ENCODE results near the gene AUTS2.

Gene AUTS2

GRCh38 chr7:69640216-69640615 is 41.9 kb downstream of the AUTS2 start:
- DNase-seq (ENCODE audit: low read depth in 2 of 2) = no peak
- no peak overlapping the region for H3K4me3 ChIP-seq (replicated peaks in 1 of 2; ENCODE audit: low read depth in 2 of 2, low read length in 2 of 2)
- TF ChIP-seq CTCF (IDR thresholded peaks at IDR 0.05; ENCODE audit: low read depth, low read length) = no peak

DNA sequence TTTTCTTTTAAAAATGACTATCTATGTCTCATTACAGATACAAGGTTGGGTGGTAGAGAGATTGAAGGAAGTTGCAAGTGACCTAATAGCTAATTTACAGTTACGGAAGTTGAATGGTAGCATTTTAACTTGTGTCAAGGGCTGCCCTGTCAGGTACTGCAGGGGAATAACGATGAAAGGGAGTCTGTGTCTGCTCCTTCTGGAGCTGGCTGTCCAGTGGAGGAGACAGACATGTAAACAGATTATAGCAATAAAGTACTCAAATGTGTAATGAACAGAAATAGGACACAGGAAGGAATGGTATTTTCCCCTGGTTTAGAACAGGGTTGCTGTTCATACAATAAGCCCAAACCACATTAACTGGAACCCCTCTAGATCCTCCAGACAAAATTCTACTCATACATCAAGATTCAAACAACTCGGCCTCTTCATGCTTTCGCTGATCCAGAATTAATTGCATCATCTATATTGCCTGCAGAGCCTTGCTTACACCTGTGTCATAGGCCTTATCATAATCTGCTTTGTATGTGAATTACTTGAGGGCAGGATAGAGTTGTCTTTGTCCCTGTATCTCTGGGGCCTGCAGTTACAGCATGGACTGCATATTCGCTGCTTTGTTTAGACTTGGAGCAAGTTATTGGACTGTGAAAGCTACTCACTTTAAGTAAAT is 42.8 kb downstream of the AUTS2 start:
- H3K4me3 ChIP-seq (replicated peaks in 1 of 2; ENCODE audit: low read depth in 2 of 2, low read length in 2 of 2) = no peak overlapping the region
- DNase-seq (ENCODE audit: low read depth in 2 of 2) = no peak
- no peak for TF ChIP-seq CTCF (IDR thresholded peaks at IDR 0.05; ENCODE audit: low read depth, low read length)

DNA sequence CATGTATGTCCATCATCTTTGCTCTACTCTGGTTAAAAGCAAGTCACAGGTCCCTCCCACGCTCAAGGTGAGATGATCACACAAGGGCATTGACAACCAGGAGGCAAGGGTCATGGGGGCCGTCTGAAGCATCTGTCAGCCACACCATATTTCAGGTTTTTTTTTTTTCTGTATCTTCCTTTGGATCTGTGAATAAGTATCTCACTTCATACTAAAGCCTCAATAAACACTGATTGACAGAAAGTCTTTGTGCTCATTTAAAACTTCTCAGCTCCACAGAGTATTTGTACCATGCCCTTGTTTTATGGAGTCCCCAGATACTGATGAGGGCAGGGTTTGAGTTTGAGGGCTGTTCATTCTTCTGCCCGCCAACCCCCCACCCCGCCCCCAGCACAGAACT is 45.0 kb downstream of the AUTS2 start:
- TF ChIP-seq CTCF (IDR thresholded peaks at IDR 0.05; ENCODE audit: low read depth, low read length) = no peak
- no peak for DNase-seq (ENCODE audit: low read depth in 2 of 2)

GRCh38 chr7:69643708-69644445 is 45.6 kb downstream of the AUTS2 start:
- DNase-seq (ENCODE audit: low read depth in 2 of 2) = peak in 1 of 2 donors; percentile 46
- TF ChIP-seq CTCF (IDR thresholded peaks at IDR 0.05; ENCODE audit: low read depth, low read length) = no peak
- H3K4me3 ChIP-seq (replicated peaks in 1 of 2; ENCODE audit: low read depth in 2 of 2, low read length in 2 of 2) = no peak overlapping the region

More for the DNA sequence above, 45.0 kb downstream of the AUTS2 start:
- no peak overlapping the region for H3K4me3 ChIP-seq (replicated peaks in 1 of 2; ENCODE audit: low read depth in 2 of 2, low read length in 2 of 2)

- H3K4me3 ChIP-seq (replicated peaks in 1 of 2; ENCODE audit: low read depth in 2 of 2, low read length in 2 of 2) = no peak overlapping the region
- DNase-seq (ENCODE audit: low read depth in 2 of 2) = no peak
- TF ChIP-seq CTCF (IDR thresholded peaks at IDR 0.05; ENCODE audit: low read depth, low read length) = no peak
These were observed 47.4 kb downstream of the AUTS2 start for GRCh38 chr7:69645683-69646082.

DNA sequence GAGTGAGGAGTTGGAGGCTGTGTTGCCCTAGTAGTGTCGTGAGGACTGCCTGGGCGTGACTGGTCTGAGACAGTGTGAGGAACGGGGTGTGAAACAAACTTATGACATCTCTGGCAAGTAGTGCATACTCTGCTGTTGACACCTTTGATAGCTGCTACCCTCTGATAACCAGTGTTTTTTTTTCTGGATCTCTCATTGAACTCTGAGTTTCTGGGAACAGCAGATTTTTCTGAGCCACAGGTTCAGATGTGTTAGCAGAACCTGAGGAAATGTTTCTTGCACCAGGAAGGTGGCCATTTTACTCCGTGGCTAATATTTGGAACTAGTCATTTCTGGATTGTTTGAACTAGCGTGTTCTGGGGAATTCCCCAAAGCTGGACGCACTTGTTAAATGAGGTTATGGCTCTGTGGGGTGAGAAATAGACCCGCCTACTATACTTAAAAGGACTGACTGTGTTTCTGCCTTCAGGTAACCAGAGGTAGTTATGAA is 52.9 kb downstream of the AUTS2 start:
- H3K4me3 ChIP-seq (replicated peaks in 1 of 2; ENCODE audit: low read depth in 2 of 2, low read length in 2 of 2) = no peak overlapping the region
- no peak for DNase-seq (ENCODE audit: low read depth in 2 of 2)
- TF ChIP-seq CTCF (IDR thresholded peaks at IDR 0.05; ENCODE audit: low read depth, low read length) = no peak
